ENCODE data around the gene WASF2.

DNA sequence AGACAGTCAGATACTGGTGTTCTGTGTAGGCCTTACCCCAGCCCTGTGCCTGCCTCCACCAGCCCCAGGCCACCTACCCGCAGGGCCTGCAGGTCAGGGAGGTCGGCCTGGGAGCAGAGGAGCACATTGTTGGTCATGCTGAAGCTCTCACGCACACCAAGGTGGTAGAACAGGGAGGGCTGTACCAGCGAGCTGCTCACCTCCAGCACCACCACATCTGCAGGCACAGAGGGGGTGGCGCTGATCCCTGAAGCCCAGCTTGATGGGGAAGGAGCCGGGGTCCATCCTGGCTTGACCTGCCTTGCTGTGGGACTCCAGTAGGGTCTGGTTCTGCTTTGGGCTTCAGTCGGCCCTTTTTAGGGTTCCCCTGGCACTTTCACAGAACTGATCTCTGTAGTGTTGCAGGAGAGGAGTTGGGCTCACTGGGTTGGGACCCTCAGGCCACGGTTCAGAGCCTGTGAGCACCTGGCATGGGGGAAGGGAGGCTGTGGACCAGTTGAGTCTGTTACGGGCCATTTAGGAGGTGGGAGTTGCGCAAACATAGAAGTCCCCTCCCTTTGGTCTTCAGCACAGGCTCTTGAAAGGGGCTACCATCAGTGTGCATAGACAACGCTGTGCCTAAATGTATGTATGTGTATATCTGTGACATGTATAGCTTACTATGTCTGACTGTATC lies 125.1 kb downstream of the WASF2 start:
- TF ChIP-seq TAF1 (IDR thresholded peaks at IDR 0.05; ENCODE audit: borderline replicate concordance, insufficient read depth, low read length) = no peak
- no peak for TF ChIP-seq POLR2AphosphoS5 (IDR thresholded peaks at IDR 0.05; ENCODE audit: low read depth, low read length)
- no peak for TF ChIP-seq SIN3A (IDR thresholded peaks at IDR 0.05; ENCODE audit: borderline replicate concordance, insufficient read depth, low read length)
- no peak for TF ChIP-seq REST (IDR thresholded peaks at IDR 0.05; ENCODE audit: insufficient read depth in 1 of 2, low read depth in 2 of 2, low read length in 2 of 2)
- TF ChIP-seq FOXP2 (optimal IDR thresholded peaks at IDR 0.05; ENCODE audit: borderline replicate concordance, extremely low read depth, extremely low read length, insufficient read depth) = no peak

All from PFSK-1 (cell line).